Vagina (tissue), 2 donors: ENCODE data around the gene SLC31A1.

Experiments used
- POLR2A ChIP-seq, 2 donors: fragments of 450-650 bp; IDR thresholded peaks; one replicate each; pipeline ENCODE4 v1.6.1; 2017; ENCODE audit warnings: antibody characterized with exemption in 2 of 2, mild to moderate bottlenecking in 2 of 2, moderate library complexity in 2 of 2
- POLR2AphosphoS5 ChIP-seq, 2 donors: sonication (generic); formaldehyde crosslinking; IDR thresholded peaks; one replicate each; pipeline ENCODE4 v1.9.0; 2017; ENCODE audit warnings: antibody characterized with exemption in 2 of 2, mild to moderate bottlenecking in 2 of 2, low read depth in 1 of 2; ENCODE audit not compliant: insufficient read depth in 1 of 2
- TF ChIP-seq, protein P1 (sequence below), 3 experiments: fragments of 450-650 bp in 2 of 3; fragments of 200-600 bp in 1 of 3; sonication (generic) in 1 of 3; IDR thresholded peaks; one replicate each; pipeline ENCODE4 v1.5.1; 2017 to 2019; ENCODE audit warnings: antibody characterized with exemption in 3 of 3, mild to moderate bottlenecking in 2 of 3, moderate library complexity in 2 of 3

DNA sequence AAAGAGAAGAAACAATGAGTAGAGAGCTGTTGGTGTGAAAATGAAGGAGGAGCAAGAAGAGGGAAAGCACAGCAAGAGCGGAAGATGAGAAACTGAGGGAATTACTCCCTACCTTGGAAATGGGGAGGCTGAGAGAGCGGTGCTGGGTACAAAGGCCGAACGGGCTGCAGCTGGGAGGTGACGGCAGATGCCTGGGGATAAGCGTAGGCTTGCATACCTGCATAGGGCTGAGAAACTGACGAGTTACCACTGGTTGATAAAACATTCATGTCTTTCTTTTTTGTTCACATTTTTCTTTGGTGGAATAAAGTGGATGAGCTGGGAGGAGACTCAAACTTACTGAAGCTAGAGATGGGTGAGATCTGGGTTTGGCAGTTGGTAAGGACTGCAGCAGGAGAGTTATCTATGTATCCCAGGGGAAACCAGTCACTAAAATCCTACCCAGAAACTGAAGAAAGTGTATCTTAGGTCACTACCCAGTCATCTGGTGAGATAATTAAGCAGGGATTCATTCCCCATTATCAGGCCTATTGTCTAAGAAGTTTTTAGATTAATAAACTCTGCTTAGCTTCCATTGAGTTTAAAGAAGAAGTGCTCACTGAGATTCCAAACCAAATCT is 35.1 kb upstream of the SLC31A1 start:
- TF ChIP-seq POLR2A (IDR thresholded peaks at IDR 0.05) (no peak), POLR2AphosphoS5 (IDR thresholded peaks at IDR 0.05; ENCODE audit: insufficient read depth in 1 of 2, low read depth in 1 of 2) (no peak)
- TF ChIP-seq, protein P1, sequence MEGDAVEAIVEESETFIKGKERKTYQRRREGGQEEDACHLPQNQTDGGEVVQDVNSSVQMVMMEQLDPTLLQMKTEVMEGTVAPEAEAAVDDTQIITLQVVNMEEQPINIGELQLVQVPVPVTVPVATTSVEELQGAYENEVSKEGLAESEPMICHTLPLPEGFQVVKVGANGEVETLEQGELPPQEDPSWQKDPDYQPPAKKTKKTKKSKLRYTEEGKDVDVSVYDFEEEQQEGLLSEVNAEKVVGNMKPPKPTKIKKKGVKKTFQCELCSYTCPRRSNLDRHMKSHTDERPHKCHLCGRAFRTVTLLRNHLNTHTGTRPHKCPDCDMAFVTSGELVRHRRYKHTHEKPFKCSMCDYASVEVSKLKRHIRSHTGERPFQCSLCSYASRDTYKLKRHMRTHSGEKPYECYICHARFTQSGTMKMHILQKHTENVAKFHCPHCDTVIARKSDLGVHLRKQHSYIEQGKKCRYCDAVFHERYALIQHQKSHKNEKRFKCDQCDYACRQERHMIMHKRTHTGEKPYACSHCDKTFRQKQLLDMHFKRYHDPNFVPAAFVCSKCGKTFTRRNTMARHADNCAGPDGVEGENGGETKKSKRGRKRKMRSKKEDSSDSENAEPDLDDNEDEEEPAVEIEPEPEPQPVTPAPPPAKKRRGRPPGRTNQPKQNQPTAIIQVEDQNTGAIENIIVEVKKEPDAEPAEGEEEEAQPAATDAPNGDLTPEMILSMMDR (IDR thresholded peaks at IDR 0.05), result no peak
